Measurements from ENCODE around the gene CYP2A13.
"Not testable (repeated sequence)": the region's sequence is repeated elsewhere in the genome, so short reads cannot be mapped to it uniquely, and the experiment has no call there.

The CYP2A13 gene

GRCh38 chr19:41088151-41088550 is at the start of gene CYP2A13:
CYP2A13 (plus strand) TSS chr19:41088451; CDS start chr19:41088472, 21 bp downstream.
- DNase-seq (ENCODE audit: low read depth): no peak

GRCh38 chr19:41039806-41040205 is 48.4 kb upstream of the CYP2A13 start:
- DNase-seq (ENCODE audit: low read depth): no peak

- DNase-seq (ENCODE audit: low read depth): not testable (repeated sequence)
Measured at GRCh38 chr19:41045095-41045494, 43.2 kb upstream of the CYP2A13 start.

GRCh38 chr19:41050426-41050825 is 37.8 kb upstream of the CYP2A13 start:
- no peak for DNase-seq (ENCODE audit: low read depth)

- DNase-seq (ENCODE audit: low read depth): not testable (repeated sequence)
Measured at GRCh38 chr19:41052162-41052561, 36.1 kb upstream of the CYP2A13 start.

GRCh38 chr19:41053331-41053730 is 34.9 kb upstream of the CYP2A13 start:
- DNase-seq (ENCODE audit: low read depth): not testable (repeated sequence)

GRCh38 chr19:41064974-41065569 is 23.2 kb upstream of the CYP2A13 start:
- no peak for DNase-seq (ENCODE audit: low read depth)

GRCh38 chr19:41076286-41076685 is 12.0 kb upstream of the CYP2A13 start:
- no peak for DNase-seq (ENCODE audit: low read depth)

GRCh38 chr19:41083516-41083915 is 4.7 kb upstream of the CYP2A13 start:
- no peak for DNase-seq (ENCODE audit: low read depth)

- no peak for DNase-seq (ENCODE audit: low read depth)
Measured at GRCh38 chr19:41085748-41086415, 2.4 kb upstream of the CYP2A13 start.

GRCh38 chr19:41089959-41090358 is 1.7 kb downstream of the CYP2A13 start:
- no peak for DNase-seq (ENCODE audit: low read depth)

GRCh38 chr19:41095703-41096102 is 7.5 kb downstream of the CYP2A13 start:
- no peak for DNase-seq (ENCODE audit: low read depth)

- no peak for DNase-seq (ENCODE audit: low read depth)
Measured at GRCh38 chr19:41096353-41096752, 8.1 kb downstream of the CYP2A13 start.

GRCh38 chr19:41097302-41097701 is 9.1 kb downstream of the CYP2A13 start:
- no peak for DNase-seq (ENCODE audit: low read depth)

GRCh38 chr19:41098762-41099161 is 10.5 kb downstream of the CYP2A13 start:
- no peak for DNase-seq (ENCODE audit: low read depth)

- DNase-seq (ENCODE audit: low read depth): not testable (repeated sequence)
Measured at GRCh38 chr19:41102210-41102609, 14.0 kb downstream of the CYP2A13 start.

GRCh38 chr19:41106177-41106576 is 17.9 kb downstream of the CYP2A13 start:
- no peak for DNase-seq (ENCODE audit: low read depth)

- DNase-seq (ENCODE audit: low read depth): no peak
Measured at GRCh38 chr19:41111296-41111695, 23.0 kb downstream of the CYP2A13 start.

- no peak for DNase-seq (ENCODE audit: low read depth)
Measured at GRCh38 chr19:41111750-41112295, 23.6 kb downstream of the CYP2A13 start.

- DNase-seq (ENCODE audit: low read depth): no peak
Measured at GRCh38 chr19:41112728-41113290, 24.6 kb downstream of the CYP2A13 start.

- DNase-seq (ENCODE audit: low read depth): no peak
Measured at GRCh38 chr19:41114132-41114531, 25.9 kb downstream of the CYP2A13 start, which contains the start of gene CYP2F1. CYP2F1 (plus strand) TSS chr19:41114432; CDS start chr19:41116189, 1,757 bp downstream.

- no peak for DNase-seq (ENCODE audit: low read depth)
Measured at GRCh38 chr19:41116261-41116660, 28.0 kb downstream of the CYP2A13 start.
